Sciatic nerve (tissue), 2 donors: Measurements from ENCODE around the gene SMIM35. TPM values are rescaled to one million over a fixed set of nuclear protein-coding genes. Genes with fewer than 3 reads are reported as not detected.
A peak's percentile ranks its signal among the peaks of the same experiment; 100 is the strongest.

ENCODE experiments used
- ATAC-seq: fragments of 200-7000 bp; cut with Tn5 transposase; one replicate; pipeline ENCODE4 v1.9.1; 2020; ENCODE audit warnings: mild to moderate bottlenecking, moderate library complexity
- DNase-seq: peaks from one replicate; pipeline ENCODE4 v3.0.0-alpha.2; 2020; ENCODE audit warnings: low spot score
- intact Hi-C: fragments of 100-400 bp; cut with DNase I; formaldehyde crosslinking; loops from one replicate; pipeline ENCODE4 v1.14.2; 2022
- total RNA-seq: library from RNA; stranded (reverse); fragmentation: NEBNext Ultra II Directional; extraction: Animal tissue kit (Norgen Biotek cat#: 25700); gene quantifications from one replicate; pipeline ENCODE4 v1.2.1, GENCODE V29; 2021
- donor health status: DM: no; HTN: no; CAD: no.
- donor health status: DM: no; HTN: no; CAD: no.

The SMIM35 gene
- total RNA-seq, 1 donor from 2014 or later: not detected

DNA sequence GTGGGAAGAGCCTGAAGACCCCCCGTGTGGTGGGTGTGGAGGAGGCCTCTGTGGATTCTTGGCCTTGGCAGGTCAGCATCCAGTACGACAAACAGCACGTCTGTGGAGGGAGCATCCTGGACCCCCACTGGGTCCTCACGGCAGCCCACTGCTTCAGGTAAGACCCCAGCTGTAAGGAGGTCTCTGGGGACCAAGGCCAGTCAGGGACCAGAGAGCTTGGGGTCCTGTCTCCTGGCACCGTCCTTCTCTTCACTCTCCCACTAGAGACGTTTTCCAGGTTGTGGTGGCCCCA lies 24.9 kb upstream of the SMIM35 start:
- intact Hi-C loops: no loop called here
- no peak for ATAC-seq
- peak; percentile 17 for DNase-seq

DNA sequence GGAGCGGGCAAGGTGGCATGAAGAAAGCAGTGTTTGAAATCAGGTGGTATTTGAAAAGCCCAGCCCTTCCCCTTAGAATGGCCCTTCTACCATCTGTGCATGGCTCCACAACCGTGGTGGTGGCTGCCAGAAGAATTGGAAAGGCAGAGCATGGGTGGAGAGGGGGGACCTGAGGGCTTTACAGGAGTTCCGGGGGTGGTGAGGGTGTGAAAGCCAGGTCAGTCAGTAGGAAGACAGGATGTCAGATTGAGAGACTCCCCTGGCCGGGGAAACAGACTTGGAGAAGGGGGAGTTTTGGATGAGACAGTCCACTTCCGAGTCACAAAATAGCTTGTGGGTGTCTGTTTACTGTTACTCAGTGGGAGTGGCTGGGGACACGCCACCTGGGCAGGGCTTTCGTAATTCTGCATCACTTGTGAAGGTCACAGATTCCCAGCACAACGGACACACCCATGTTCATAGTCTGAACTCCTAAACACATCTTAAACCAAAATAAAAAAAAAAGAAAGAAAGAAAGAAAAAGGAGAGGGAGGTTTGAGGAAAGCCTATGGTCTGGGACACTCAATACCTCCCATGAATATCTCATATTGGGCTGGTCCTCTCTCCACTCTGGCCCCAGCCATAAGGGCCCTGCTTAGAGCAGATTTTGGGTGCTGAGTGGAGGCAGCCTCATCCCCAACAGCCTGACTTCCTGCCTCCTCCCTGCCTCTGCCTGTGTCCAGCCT lies 24.4 kb upstream of the SMIM35 start:
- ATAC-seq (no peak), DNase-seq (peak; percentile 31)

DNA sequence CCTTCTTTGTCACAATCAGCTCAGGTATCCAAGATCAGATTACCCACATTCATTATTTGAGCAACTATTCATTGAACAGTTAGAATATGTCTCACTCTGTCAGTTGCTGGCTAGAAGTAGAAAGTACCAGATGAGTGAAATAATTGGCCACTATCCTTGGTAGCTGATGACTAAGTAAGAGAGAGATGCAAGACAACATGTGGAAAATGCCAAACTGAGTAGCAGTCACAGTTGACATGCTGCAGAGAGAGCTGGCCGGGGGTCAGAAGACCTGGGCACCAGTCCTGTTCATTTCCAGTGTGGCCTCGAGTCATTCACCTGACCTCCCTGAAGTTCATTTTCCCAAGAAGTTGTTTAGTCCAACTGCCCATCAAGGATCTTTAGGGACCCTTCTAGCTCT lies 22.5 kb upstream of the SMIM35 start:
- ATAC-seq: no peak
- intact Hi-C loops: no loop called here
- DNase-seq: no peak

More for the DNA sequence above, 24.4 kb upstream of the SMIM35 start:
- intact Hi-C loops: no loop called here

DNA sequence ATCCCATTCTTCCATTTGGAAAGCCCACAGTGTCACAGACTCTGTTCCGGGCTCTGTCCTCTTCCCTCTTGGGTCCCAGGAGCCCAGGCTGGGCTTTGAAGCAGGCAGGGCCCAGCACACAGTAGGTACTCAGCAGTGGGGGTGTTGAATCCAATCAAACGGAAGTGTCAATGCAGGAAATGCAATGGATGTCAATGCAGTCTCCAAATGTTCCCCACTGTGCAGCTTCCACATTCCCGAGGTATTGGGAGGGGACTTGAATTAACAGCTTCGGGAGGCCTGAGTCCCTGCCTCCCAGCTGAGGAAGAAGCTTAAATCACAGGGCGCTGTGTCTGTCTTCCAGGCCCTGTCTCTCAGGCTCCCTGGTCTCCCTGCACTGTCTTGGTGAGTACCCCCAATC lies 21.8 kb upstream of the SMIM35 start:
- DNase-seq (no peak), ATAC-seq (no peak)
- intact Hi-C loops: no loop called here

DNA sequence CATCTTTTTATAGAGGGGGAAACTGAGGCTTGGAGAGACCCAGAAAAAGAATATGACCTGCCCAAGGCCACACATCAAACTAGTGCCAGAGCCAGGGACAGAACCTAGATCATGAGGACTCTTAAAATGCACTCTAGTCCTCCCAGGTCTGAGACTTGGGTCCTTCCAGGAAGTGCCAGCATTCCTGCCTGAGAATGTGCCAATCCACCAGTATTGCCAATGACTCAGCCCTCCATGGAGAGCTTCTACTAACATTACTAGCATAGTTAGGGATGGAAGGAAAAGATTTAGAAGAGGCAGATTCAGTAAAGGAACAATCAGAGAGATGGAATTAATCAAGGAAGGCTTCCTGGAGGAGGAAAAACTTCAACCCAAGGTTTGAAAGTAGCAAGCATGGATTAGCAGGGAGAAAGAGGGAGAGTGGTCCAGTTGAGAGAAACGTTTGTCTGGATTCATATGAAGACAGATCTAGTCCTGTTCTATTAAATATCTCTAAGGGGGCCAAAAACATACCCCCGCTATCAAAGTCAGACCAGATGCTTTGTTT lies 20.1 kb upstream of the SMIM35 start:
- intact Hi-C loops: no loop called here
- peak; percentile 4 for DNase-seq
- no peak for ATAC-seq

DNA sequence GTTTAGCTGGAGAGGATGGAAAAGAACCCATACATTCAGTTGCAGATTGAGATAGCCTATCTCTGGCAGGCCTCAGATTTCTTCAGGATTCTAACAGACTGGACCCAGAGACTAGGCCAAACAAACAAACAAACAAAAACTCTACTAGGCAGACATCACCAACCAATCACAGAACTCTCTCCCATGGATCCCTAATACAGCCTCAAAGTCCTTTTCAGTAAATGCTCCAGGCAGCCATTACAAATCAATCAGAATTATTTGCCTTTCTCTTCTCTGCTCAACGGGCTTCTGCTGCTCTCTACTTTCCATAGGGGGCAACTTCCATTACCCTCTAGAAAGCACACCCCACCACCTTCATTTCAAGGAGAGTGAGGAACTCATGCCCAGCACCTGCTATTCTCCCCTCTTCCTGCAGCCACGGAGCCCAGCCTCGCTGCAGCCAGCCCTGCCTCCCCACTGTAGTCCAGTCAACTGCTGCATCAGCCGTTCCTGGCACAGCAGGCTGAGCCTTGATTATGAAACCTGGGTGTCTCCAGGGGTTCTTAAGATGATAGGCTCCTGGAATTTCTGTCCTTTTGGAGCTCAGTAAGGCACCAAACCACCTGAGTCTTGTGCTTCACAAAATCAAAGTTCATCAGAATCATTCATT lies 19.0 kb upstream of the SMIM35 start:
- intact Hi-C loops: no loop called here
- peak; percentile 43 for DNase-seq
- ATAC-seq: no peak

DNA sequence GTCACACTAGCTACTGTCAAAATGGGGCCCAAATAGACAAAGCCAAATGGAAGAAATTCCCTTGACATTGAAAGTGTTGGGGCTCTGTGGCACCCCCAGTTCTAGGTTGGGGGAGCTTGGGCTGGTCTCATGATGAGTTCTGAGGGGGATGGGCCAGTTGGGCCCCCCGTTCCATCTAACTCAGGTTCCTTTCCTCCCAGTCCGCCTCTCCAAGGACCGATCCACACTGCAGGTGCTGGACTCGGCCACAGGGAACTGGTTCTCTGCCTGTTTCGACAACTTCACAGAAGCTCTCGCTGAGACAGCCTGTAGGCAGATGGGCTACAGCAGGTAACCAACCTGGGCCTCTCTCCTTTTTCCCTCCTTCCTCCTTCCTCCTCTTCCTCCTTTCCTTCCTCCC lies 17.7 kb upstream of the SMIM35 start:
- intact Hi-C loops: loop anchor here (5.0 kb wide), 1 partner anchor 1723 kb away; no protein-coding TSS in a partner anchor
- peak; percentile 32 for DNase-seq
- ATAC-seq: no peak

DNA sequence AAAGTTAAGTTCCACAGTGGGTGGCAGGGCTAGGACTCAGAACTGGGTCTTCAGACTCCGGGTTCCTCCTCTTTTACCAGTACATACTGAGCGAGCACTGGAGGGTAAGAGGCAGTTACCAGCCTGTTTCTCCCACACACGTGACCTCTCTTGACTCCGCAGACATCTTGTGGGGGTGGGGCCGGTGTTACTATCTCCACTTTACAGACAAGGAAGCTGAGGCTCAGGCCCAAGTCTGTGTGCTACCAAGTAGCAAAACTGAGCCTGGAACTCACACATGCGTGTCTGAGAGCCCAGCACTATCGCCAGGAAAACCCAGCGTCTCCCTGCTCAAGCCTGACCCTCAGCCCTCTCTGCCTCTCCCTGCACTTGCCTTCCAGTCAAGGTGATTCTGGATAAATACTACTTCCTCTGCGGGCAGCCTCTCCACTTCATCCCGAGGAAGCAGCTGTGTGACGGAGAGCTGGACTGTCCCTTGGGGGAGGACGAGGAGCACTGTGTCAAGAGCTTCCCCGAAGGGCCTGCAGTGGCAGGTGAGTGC lies 16.0 kb upstream of the SMIM35 start:
- intact Hi-C loops: loop anchor here (5.0 kb wide), 1 partner anchor 1725 kb away; no protein-coding TSS in a partner anchor
- peak; percentile 30 for DNase-seq
- no peak for ATAC-seq

DNA sequence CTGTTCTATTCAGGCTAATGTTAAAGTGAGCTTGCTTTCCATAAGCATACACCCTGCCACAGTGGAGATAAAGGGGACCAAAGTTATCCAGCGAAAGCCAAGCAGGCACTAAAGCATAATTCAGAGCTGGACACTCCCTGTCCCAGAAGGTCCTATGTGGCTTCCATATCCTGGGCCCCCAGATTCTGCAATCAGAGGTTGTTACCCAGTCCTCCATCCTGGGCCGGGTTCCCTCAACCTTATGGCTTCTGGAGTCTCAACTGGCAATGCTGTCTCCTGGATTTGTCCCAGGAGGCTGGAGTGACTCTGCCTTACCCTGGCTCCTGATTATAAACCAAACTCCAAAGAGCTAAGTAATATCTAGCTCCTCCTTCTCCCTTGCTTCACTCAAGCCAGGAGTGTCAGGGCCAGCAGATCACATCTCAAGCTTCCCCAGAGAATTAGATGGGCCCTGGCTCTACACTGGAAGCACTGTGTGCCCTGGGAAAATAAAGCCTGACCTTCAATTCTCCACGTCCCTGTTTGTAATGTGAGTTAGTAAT lies 14.0 kb upstream of the SMIM35 start:
- ATAC-seq (no peak), DNase-seq (peak; percentile 21)
- intact Hi-C loops: loop anchor here (5.0 kb wide), 1 partner anchor 1727 kb away; no protein-coding TSS in a partner anchor

DNA sequence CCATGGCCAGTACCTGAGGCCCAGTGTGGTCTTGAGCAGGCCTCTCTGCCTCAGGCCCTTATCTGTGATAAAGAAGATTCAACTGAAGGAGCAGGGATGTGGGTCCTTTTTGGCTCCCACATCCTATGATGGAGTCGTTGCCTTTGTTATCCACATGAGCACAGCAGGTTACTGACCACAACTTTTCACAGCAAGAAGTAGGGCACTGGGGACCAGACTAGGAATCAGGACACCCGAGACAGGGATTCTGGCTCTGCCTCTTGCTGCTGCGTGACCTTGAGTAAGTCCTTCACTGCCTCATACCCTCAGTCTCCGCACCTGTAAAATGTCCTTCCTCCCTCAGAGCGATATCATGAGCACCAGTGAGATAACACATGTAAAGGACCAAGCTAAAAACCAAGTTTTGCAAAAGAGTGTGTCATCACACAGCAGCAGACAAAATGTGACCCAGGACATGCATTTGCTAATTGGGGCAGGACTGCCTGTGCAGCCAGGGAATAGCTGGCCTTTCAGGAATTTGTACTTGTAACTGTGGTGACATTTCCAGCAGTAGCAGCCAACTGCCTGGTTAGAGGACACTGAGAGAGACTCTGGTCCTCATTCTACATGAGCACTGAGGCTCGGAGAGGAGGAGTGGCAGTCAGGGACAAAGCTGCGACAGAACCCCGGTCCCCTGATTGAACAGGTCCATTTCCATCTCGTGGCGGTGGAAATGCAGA lies 13.2 kb upstream of the SMIM35 start:
- intact Hi-C loops: loop anchor here (5.0 kb wide), 1 partner anchor 1727 kb away; no protein-coding TSS in a partner anchor
- ATAC-seq (no peak), DNase-seq (peak; percentile 15)

DNA sequence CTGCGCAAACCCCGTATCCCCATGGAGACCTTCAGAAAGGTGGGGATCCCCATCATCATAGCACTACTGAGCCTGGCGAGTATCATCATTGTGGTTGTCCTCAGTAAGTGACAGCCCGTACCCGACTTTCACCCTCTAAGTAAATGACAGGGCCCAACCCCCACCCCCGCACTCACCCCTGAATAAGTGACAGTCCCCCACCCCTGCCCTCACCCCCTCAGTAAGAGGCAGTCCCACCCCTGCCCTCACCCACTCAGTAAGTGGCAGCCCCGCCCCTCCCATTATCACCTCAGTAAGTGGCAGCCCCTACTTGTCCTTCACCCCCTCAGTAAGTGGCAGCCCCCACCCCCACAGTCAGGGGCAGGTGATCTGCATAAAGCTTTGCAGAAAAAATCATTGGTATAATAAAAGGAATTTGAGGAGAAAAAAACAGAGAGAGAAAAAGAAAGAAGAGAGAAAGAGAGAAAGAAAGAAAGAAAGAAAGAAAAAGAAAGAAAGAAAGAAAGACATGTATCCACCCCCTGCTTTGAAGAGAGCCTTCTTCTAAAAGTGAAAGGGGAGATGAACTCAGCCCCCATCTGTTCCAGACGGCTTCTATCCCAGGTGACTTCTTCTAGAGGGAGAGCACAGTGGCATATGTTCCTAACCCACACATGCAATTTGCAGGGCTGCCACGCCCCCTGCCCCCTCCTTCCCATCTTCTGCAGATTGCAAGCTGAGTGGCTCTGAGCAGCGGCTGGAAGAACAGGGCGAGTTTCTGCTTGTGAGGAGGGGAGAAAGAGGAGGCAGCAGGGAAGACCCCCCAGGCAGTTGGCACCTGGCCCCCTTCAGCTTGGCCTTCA lies 12.5 kb upstream of the SMIM35 start:
- ATAC-seq: no peak
- intact Hi-C loops: no loop called here
- DNase-seq: peak; percentile 45

DNA sequence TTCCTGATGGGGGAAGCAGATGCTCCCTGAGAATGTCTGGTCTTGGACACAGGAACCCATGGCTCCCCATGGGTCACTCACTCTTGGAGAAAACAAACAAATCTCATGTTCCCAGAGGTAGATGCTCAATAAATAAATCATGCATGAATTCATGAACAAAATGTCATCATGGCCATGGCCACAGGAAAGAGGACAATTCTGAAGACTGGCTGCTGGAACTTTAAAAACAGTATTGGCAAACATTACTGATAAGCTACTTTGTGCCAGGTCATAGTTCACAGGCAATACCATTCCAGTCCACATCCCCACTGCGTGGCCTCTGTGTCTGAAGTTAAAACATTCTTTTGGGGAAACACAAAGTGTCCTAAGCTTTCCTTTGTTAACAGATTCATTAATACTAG lies 9.2 kb upstream of the SMIM35 start:
- DNase-seq (no peak), ATAC-seq (no peak)
- intact Hi-C loops: no loop called here

DNA sequence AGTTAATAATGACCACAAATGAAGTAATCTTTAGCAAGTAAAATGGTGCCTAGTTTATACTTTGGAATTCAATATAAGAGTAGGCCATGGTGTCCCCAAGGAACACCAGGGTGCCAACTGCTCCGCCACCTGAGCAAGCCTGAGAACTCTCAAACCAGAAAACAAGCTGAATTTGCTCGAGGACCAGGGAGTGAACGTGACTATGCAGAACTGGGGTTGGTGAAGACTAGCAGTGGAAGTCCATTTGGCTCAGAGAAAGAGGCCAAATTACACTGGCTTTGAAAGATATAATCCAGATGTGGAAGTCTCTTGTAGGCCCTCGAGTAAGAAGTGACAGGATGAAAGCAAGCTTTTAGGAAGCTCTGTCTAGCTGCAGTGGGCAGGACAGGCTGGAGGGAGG lies 8.7 kb upstream of the SMIM35 start:
- DNase-seq (no peak), ATAC-seq (no peak)
- intact Hi-C loops: no loop called here

DNA sequence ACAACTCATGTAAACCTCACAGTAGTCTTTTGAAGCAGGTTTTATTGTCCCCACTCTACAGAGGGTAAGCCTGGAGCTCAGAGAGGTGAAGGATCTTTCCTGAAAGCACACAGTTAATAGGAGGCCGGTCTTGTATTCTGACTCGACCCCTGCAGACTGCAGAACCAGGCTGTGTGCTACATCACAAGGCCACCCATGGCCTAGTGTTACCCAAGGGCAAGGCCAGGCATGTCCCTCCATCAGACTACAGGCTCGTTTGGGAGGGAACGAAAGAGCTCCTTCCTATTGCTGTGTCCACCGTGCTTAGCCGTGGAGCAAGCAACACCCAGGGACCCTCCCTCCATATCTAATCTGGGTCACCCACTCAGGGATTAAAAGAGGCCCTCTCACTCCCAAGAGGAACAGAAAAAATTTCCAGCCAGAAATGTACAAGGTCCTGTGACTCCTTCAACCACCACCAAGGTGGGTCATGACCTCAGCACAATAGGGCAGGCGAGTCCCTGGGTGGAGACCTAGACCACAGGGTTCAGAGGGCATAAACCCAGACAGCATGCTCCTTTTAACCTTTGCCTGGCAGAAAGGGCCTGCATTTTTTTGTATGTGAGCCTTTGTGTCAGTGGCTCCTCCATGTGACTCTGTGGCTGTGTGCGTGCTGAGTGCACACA lies 6.3 kb upstream of the SMIM35 start:
- DNase-seq (no peak), ATAC-seq (no peak)
- intact Hi-C loops: no loop called here

DNA sequence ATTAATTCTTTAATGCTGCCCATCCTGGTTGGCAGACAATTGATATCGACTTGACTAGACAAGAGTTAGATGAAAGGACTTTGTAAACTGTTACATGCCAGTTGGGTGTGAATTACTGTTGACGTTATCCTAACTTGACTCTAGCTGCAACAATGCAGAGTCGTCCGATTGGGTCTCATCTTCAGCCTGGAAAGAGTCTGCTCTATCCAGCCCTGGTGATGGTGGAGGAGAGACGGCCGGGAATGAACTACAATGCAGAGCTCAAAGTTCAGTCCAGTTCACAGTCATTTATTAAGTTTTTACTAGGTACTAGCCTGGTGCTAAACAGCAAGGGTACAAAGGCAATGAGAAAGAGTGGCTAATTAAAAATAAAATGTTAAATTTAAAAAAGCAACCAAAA lies 4.9 kb upstream of the SMIM35 start:
- intact Hi-C loops: no loop called here
- no peak for DNase-seq
- no peak for ATAC-seq

DNA sequence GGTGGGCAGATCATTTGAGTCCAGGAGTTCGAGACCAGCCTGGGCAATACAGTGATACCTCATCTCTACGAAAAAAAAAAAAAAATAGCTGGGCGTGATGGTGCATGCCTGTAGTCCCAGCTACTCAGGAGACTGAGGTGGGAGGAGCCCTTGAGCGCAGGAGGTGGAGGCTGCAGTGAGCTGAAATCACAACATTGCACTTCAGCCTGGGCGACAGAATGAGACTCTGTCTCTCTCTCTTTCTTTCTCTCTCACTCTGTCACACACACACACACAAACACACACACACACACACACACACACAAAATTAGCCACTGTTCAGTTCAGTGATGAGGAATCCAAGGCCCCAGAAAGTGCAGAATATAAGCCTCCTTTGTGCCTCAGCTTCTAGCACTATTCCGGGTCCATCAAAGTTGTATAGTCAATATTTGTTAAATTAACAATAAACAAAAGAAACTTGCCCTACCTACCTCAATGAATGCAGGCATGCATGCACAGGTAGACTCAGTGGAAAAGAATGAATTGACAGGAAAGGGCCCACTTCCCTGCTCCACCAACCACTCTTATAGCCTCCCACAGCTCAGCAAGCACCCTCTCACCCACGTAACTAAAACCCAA lies 3.9 kb upstream of the SMIM35 start:
- ATAC-seq (no peak), DNase-seq (no peak)
- intact Hi-C loops: no loop called here

DNA sequence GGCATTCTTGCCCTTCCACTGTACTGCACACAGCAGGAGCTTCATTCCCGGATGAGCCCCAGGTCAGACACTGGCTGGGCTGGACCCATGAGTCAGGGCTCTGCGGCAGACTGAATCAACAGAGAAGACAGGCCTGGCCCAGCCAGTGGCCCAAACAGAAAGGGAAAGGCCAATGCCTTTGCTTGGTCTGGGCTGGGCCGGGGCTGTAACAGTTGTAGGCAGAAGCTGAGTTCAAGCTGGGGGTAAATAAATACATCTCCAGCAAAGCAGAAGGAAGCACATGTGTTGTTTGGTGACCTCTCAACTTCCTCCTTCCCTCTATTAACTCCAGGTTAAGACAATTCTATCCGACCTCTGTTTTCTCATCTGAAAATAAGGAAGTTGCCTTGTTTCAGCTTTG lies 1.8 kb upstream of the SMIM35 start:
- DNase-seq: no peak
- intact Hi-C loops: no loop called here
- peak; percentile 81 for ATAC-seq

DNA sequence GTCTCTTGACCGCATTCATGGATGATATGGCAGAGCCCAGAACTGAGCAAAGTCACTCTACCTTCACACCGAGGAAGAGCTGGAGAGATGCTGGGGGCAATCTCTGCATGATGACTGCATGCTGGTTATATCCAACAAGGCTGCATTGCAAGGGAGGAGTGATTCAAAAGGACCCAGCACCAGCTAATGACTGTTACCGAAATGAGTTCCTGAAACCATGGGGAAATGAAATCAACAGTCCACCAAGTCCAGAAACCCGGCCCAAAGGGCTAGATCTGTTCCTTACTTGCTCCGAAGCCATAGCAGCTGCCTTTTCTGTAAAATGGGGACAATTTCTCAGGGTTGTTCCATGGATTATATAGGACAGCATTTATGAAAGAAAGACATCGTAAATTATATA lies 1.2 kb upstream of the SMIM35 start:
- no peak for DNase-seq
- intact Hi-C loops: no loop called here
- ATAC-seq: no peak
